ENCODE data around the gene UBE4A.

Gene UBE4A

GRCh38 chr11:118341815-118342489 lies 17.4 kb upstream of the UBE4A start:
- no peak for DNase-seq

GRCh38 chr11:118342503-118343161 lies 16.8 kb upstream of the UBE4A start, which contains the start of gene CD3D:
Gene CD3D, minus strand, starts transcription at chr11:118342705. Its CDS starts 98 bp downstream, at chr11:118342607.
- no peak for DNase-seq

- no peak for DNase-seq
Measured at GRCh38 chr11:118343248-118343647, 16.2 kb upstream of the UBE4A start.

- DNase-seq, result no peak
Measured at GRCh38 chr11:118343981-118344515, 15.4 kb upstream of the UBE4A start, which contains the start of gene CD3G. Gene CD3G, plus strand, starts transcription at chr11:118344344. Its CDS starts 80 bp downstream, at chr11:118344424.

GRCh38 chr11:118349475-118349874 lies 9.9 kb upstream of the UBE4A start:
- DNase-seq, result no peak

GRCh38 chr11:118353084-118353710 lies 6.2 kb upstream of the UBE4A start:
- no peak for DNase-seq

GRCh38 chr11:118358071-118358470 lies 1.3 kb upstream of the UBE4A start:
- no peak for DNase-seq

- no peak for DNase-seq
Measured at GRCh38 chr11:118364956-118365615, 5.7 kb downstream of the UBE4A start.

GRCh38 chr11:118366287-118366686 lies 6.9 kb downstream of the UBE4A start:
- no peak for DNase-seq

GRCh38 chr11:118370774-118371173 lies 11.4 kb downstream of the UBE4A start:
- no peak for DNase-seq

GRCh38 chr11:118373263-118373662 lies 13.9 kb downstream of the UBE4A start:
- DNase-seq, result no peak

GRCh38 chr11:118373871-118374270 lies 14.5 kb downstream of the UBE4A start:
- DNase-seq, result no peak

- no peak for DNase-seq
Measured at GRCh38 chr11:118374729-118375128, 15.3 kb downstream of the UBE4A start.

GRCh38 chr11:118375978-118376377 lies 16.6 kb downstream of the UBE4A start:
- DNase-seq, result no peak

- no peak for DNase-seq
Measured at GRCh38 chr11:118379497-118379896, 20.1 kb downstream of the UBE4A start.

- DNase-seq, result no peak
Measured at GRCh38 chr11:118380571-118380970, 21.2 kb downstream of the UBE4A start.

- DNase-seq, result no peak
Measured at GRCh38 chr11:118382954-118383353, 23.6 kb downstream of the UBE4A start.

GRCh38 chr11:118383657-118384056 lies 24.3 kb downstream of the UBE4A start:
- no peak for DNase-seq

- DNase-seq, result no peak
Measured at GRCh38 chr11:118396097-118396501, 36.7 kb downstream of the UBE4A start.

GRCh38 chr11:118397448-118397847 lies 38.0 kb downstream of the UBE4A start:
- DNase-seq, result no peak

- DNase-seq, result no peak
Measured at GRCh38 chr11:118398791-118399559, 39.6 kb downstream of the UBE4A start.

GRCh38 chr11:118401151-118401879 lies 41.9 kb downstream of the UBE4A start, which contains the start of gene ATP5MG:
Gene ATP5MG, plus strand, starts transcription at chr11:118401606. Its CDS starts 60 bp downstream, at chr11:118401666.
- DNase-seq, result peak; percentile 91
